HCT116 (cell line): Measurements from ENCODE around the gene ARHGDIG. TPM values are rescaled to one million over a fixed set of nuclear protein-coding genes. Genes with fewer than 3 reads are reported as not detected.
"Not testable (repeated sequence)": the region's sequence is repeated elsewhere in the genome, so short reads cannot be mapped to it uniquely, and the experiment has no call there.

Source experiments
- ATAC-seq: fragments of 200-7000 bp; cut with Tn5 transposase; 2 replicates; pipeline ENCODE4 v1.9.1; 2020; ENCODE audit warnings: mild to moderate bottlenecking, moderate library complexity
- BruUV-seq: library from RNA; stranded (reverse); fragments of 400-500 nt; replicated peaks from 2 replicates; lab custom pipeline; 2021; lab: Mats Ljungman, UMichigan
- CTCF ChIA-PET: fragments of 300-600 bp; sonication (Branson Sonifier 250); formaldehyde crosslinking; loops from one replicate; lab custom pipeline; 2021; ENCODE audit warnings: antibody characterized with exemption; lab: Charles Lee
- POLR2A ChIA-PET: fragments of 300-600, 350-600 bp; sonication (Branson Sonifier 250); formaldehyde crosslinking; loops from one replicate; lab custom pipeline; 2021; ENCODE audit warnings: antibody characterized with exemption; lab: Charles Lee
- RAD21 ChIA-PET, 2 experiments: fragments of 300-600 bp; sonication (Branson Sonifier 250); formaldehyde crosslinking; loops; one replicate each; lab custom pipeline; 2023; ENCODE audit warnings: low total read pairs in 2 of 2; ENCODE audit not compliant: uncharacterized antibody in 2 of 2, unreplicated experiment in 2 of 2, low non-redundant PET in 1 of 2; lab: Charles Lee
- DNase-seq: peaks from one replicate; pipeline ENCODE4 v3.0.0-alpha.2; 2010; ENCODE audit warnings: low read depth, low spot score
- H2AFZ ChIP-seq: fragments of 200-600 bp; shearing (Covaris generic), sonication (generic); 2 replicates; pipeline ENCODE4 v1.6.1; 2017; ENCODE audit warnings: low read depth, mixed run types, mixed read lengths, antibody characterized with exemption, low read length; ENCODE audit not compliant: poor library complexity, severe bottlenecking
- H3K27ac ChIP-seq: 2 replicates; pipeline ENCODE4 v1.5.1; 2012; ENCODE audit warnings: low read depth, low read length
- H3K27me3 ChIP-seq: fragments of 200-600 bp; sonication (generic); 2 replicates; pipeline ENCODE4 v1.6.1; 2016; ENCODE audit warnings: mixed run types, low read length, mixed read lengths; ENCODE audit not compliant: insufficient read depth
- H3K36me3 ChIP-seq, 2 experiments: fragments of 200-500 bp in 1 of 2; fragments of 200-600 bp in 1 of 2; sonication (Bioruptor generic) in 1 of 2; sonication (generic) in 1 of 2; 2 replicates each; pipeline versions ENCODE4 v1.5.1 to v1.6.1; 2014 to 2016; ENCODE audit warnings: low read length in 2 of 2, inconsistent platforms in 1 of 2, mixed read lengths in 1 of 2, mixed run types in 1 of 2; ENCODE audit not compliant: insufficient read depth in 2 of 2, control insufficient read depth in 1 of 2
- H3K4me1 ChIP-seq, 2 experiments: fragments of 200-600 bp in 1 of 2; sonication (generic) in 1 of 2; 2 replicates each; pipeline versions ENCODE4 v1.5.1 to v1.6.1; 2012 to 2017; ENCODE audit warnings: low read length in 2 of 2, inconsistent platforms in 1 of 2, mild to moderate bottlenecking in 1 of 2, mixed read lengths in 1 of 2, mixed run types in 1 of 2, moderate library complexity in 1 of 2; ENCODE audit not compliant: insufficient read depth in 2 of 2, control insufficient read depth in 1 of 2
- H3K4me2 ChIP-seq: fragments of 200-600 bp; sonication (generic); 2 replicates; pipeline ENCODE4 v1.6.1; 2017; ENCODE audit warnings: mixed run types, low read length, mixed read lengths
- H3K4me3 ChIP-seq, 2 experiments: fragments of 200-600 bp in 1 of 2; sonication (generic) in 1 of 2; replicated peaks in 1 of 2; 2 replicates each; pipeline ENCODE4 v1.5.1; 2011 to 2016; ENCODE audit warnings: low read length in 2 of 2, control low read depth in 1 of 2, low read depth in 1 of 2, mild to moderate bottlenecking in 1 of 2, mixed read lengths in 1 of 2, mixed run types in 1 of 2
- H3K79me2 ChIP-seq: fragments of 200-600 bp; sonication (generic); 2 replicates; pipeline ENCODE4 v1.6.1; 2017; ENCODE audit warnings: mild to moderate bottlenecking, mixed run types, low read length, moderate library complexity, mixed read lengths; ENCODE audit not compliant: insufficient read depth
- H3K9ac ChIP-seq: fragments of 200-600 bp; sonication (generic); 2 replicates; pipeline ENCODE4 v1.6.1; 2016; ENCODE audit warnings: low read length, mixed read lengths
- H3K9me2 ChIP-seq: fragments of 200-600 bp; sonication (generic), shearing (Covaris generic); 2 replicates; pipeline ENCODE4 v1.6.1; 2017; ENCODE audit warnings: mixed run types, mild to moderate bottlenecking, moderate library complexity; ENCODE audit not compliant: insufficient read depth
- H3K9me3 ChIP-seq, 2 experiments: fragments of 200-500 bp in 1 of 2; fragments of 200-600 bp in 1 of 2; sonication (Bioruptor generic) in 1 of 2; sonication (generic) in 1 of 2; 2 replicates each; pipeline ENCODE4 v1.6.1; 2014 to 2017; ENCODE audit warnings: low read length in 2 of 2, mixed read lengths in 2 of 2, inconsistent platforms in 1 of 2, low read depth in 1 of 2, mild to moderate bottlenecking in 1 of 2, mixed run types in 1 of 2, moderate library complexity in 1 of 2; ENCODE audit not compliant: control insufficient read depth in 1 of 2, insufficient read depth in 1 of 2
- H4K20me1 ChIP-seq: fragments of 200-600 bp; sonication (generic), shearing (Covaris generic); 2 replicates; pipeline ENCODE4 v1.6.1; 2017; ENCODE audit warnings: mixed run types, mild to moderate bottlenecking, moderate library complexity; ENCODE audit not compliant: insufficient read depth
- CEBPB ChIP-seq: IDR thresholded peaks from 2 replicates; pipeline ENCODE4 v1.6.1; 2012; ENCODE audit warnings: low read depth
- EGR1 ChIP-seq: IDR thresholded peaks from 2 replicates; pipeline ENCODE4 v1.6.1; 2012; ENCODE audit warnings: low read depth
- ELF1 ChIP-seq: IDR thresholded peaks from 2 replicates; pipeline ENCODE4 v1.6.1; 2012; ENCODE audit warnings: low read depth, borderline replicate concordance
- FOSL1 ChIP-seq: IDR thresholded peaks from 2 replicates; pipeline ENCODE4 v1.6.1; 2012; ENCODE audit warnings: low read depth
- POLR2A ChIP-seq: IDR thresholded peaks from 2 replicates; pipeline ENCODE4 v1.7.0; 2011; ENCODE audit warnings: borderline replicate concordance; ENCODE audit not compliant: insufficient read depth, insufficient read length; ENCODE audit errors: extremely low read depth
- POLR2AphosphoS5 ChIP-seq: IDR thresholded peaks from 2 replicates; pipeline ENCODE4 v1.6.1; 2011; ENCODE audit warnings: mild to moderate bottlenecking, low read depth, low read length, moderate library complexity
- SP1 ChIP-seq: IDR thresholded peaks from 2 replicates; pipeline ENCODE4 v1.6.1; 2012; ENCODE audit warnings: low read depth
- SRF ChIP-seq: IDR thresholded peaks from 2 replicates; pipeline ENCODE4 v1.6.1; 2012; ENCODE audit warnings: low read depth
- YY1 ChIP-seq: IDR thresholded peaks from 2 replicates; pipeline ENCODE4 v1.6.1; 2011; ENCODE audit warnings: low read length, low read depth, moderate library complexity, mild to moderate bottlenecking; ENCODE audit not compliant: insufficient replicate concordance; ENCODE audit errors: extremely low read depth
- ZFX ChIP-seq: fragments of 450-650 bp; IDR thresholded peaks from 2 replicates; pipeline ENCODE4 v1.6.1; 2017
- intact Hi-C: fragments of 100-400 bp; cut with micrococcal nuclease; formaldehyde crosslinking; loops from 2 replicates; pipeline ENCODE4 v1.10.0; 2022
- total RNA-seq: library from RNA; stranded (reverse); gene quantifications from one replicate; pipeline ENCODE4 v1.2.1, GENCODE V29; 2021; ENCODE audit not compliant: unreplicated experiment
- TF ChIP-seq, protein P1 (sequence below): IDR thresholded peaks from 2 replicates; pipeline ENCODE4 v1.6.1; 2012
- TF ChIP-seq, protein P2 (sequence below): IDR thresholded peaks from 2 replicates; pipeline ENCODE4 v1.6.1; 2011; ENCODE audit warnings: mild to moderate bottlenecking, low read length, moderate library complexity; ENCODE audit not compliant: insufficient replicate concordance; ENCODE audit errors: extremely low read depth

The ARHGDIG gene
- total RNA-seq, 1 experiment from 2014 or later: not detected

DNA sequence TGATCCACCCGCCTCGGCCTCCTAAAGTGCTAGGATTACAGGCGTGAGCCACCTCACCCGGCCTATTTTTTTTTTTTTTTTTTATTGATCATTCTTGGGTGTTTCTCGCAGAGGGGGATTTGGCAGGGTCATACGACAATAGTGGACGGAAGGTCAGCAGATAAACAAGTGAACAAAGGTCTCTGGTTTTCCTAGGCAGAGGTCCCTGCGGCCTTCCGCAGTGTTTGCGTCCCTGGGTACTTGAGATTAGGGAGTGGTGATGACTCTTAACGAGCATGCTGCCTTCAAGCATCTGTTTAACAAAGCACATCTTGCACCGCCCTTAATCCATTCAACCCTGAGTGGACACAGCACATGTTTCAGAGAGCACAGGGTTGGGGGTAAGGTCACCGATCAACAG, 22.3 kb upstream of the ARHGDIG start:
- POLR2A ChIA-PET: not testable (repeated sequence)

DNA sequence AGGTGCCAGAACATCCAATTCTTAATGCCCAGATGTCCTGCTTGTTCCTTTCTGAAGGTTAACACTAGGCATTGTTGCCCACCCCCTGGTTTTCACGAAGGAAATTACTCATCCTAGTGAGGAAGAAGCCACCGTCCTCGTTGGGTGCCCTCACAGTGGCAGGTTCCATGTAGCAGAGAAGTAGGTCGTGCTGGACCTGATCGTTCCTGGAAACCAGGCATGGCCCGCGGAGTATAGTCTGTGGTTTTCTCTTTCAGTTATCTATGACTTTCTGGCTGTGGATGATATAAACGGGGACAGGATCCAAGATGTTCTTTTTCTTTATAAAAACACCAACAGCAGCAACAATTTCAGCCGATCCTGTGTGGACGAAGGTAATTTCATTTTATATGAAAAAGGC, 21.2 kb upstream of the ARHGDIG start:
- no peaks in the 10 kb centered on the region for H3K9me2 ChIP-seq
- H3K9me3 ChIP-seq: no peaks in the 10 kb centered on the region
- POLR2A ChIA-PET: no interaction called here
- no peaks in the 10 kb centered on the region for H4K20me1 ChIP-seq
- no peak overlapping the region for H3K9ac ChIP-seq
- H3K36me3 ChIP-seq: no peaks in the 10 kb centered on the region
- H2AFZ ChIP-seq: no peak overlapping the region
- no peak overlapping the region for H3K4me3 ChIP-seq
- no peaks in the 10 kb centered on the region for H3K79me2 ChIP-seq
- CTCF ChIA-PET: no interaction called here
- H3K27me3 ChIP-seq: no peaks in the 10 kb centered on the region
- TF ChIP-seq POLR2AphosphoS5 (no peak), SP1 (no peak)
- no peak for DNase-seq
- H3K4me2 ChIP-seq: no peak overlapping the region
- ATAC-seq: no peak
- H3K4me1 ChIP-seq: no peaks in the 10 kb centered on the region
- RAD21 ChIA-PET: no interaction called here
- no TSS peak for BruUV-seq
- intact Hi-C loops: no loop called here
- no peak overlapping the region for H3K27ac ChIP-seq

More for the DNA sequence above, 22.3 kb upstream of the ARHGDIG start:
- intact Hi-C loops, H3K27ac ChIP-seq, CTCF ChIA-PET, H3K9ac ChIP-seq, H4K20me1 ChIP-seq, DNase-seq, H3K4me3 ChIP-seq, H3K36me3 ChIP-seq, ATAC-seq, H3K79me2 ChIP-seq, H3K4me1 ChIP-seq, H3K27me3 ChIP-seq, BruUV-seq, H2AFZ ChIP-seq, RAD21 ChIA-PET, H3K9me3 ChIP-seq, H3K4me2 ChIP-seq, H3K9me2 ChIP-seq: not testable (repeated sequence)

DNA sequence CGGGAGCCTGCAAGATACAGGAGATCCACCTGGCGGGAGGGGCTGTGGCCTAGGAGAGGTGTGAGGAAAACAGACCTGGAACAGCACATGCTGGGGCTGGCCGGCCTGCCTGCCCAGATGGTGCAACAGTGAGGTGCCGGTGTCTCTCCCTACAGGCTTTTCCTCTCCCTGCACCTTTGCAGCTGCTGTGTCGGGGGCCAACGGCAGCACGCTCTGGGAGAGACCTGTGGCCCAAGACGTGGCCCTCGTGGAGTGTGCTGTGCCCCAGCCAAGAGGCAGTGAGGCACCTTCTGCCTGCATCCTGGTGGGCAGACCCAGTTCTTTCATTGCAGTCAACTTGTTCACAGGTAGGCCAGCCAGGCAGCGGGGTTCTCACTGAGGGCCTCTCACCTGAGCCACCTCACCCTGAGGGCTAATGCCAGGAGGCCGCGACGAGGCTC, 20.6 kb upstream of the ARHGDIG start:
- H3K79me2 ChIP-seq: no peaks in the 10 kb centered on the region
- no peak overlapping the region for H3K4me2 ChIP-seq
- H3K27ac ChIP-seq: no peak overlapping the region
- TF ChIP-seq POLR2A (no peak), SRF (no peak), FOSL1 (no peak), EGR1 (no peak), YY1 (no peak), POLR2AphosphoS5 (no peak), ZFX (no peak), ELF1 (no peak), CEBPB (no peak), SP1 (no peak)
- TF ChIP-seq, protein P1, sequence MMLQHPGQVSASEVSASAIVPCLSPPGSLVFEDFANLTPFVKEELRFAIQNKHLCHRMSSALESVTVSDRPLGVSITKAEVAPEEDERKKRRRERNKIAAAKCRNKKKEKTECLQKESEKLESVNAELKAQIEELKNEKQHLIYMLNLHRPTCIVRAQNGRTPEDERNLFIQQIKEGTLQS: no peak
- TF ChIP-seq, protein P2, sequence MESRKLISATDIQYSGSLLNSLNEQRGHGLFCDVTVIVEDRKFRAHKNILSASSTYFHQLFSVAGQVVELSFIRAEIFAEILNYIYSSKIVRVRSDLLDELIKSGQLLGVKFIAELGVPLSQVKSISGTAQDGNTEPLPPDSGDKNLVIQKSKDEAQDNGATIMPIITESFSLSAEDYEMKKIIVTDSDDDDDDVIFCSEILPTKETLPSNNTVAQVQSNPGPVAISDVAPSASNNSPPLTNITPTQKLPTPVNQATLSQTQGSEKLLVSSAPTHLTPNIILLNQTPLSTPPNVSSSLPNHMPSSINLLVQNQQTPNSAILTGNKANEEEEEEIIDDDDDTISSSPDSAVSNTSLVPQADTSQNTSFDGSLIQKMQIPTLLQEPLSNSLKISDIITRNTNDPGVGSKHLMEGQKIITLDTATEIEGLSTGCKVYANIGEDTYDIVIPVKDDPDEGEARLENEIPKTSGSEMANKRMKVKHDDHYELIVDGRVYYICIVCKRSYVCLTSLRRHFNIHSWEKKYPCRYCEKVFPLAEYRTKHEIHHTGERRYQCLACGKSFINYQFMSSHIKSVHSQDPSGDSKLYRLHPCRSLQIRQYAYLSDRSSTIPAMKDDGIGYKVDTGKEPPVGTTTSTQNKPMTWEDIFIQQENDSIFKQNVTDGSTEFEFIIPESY: no peak
- H2AFZ ChIP-seq: no peak overlapping the region
- ChIA-PET RAD21 (no interaction called here), CTCF (no interaction called here), POLR2A (no interaction called here)
- H3K27me3 ChIP-seq: no peaks in the 10 kb centered on the region
- no peaks in the 10 kb centered on the region for H3K9me2 ChIP-seq
- H4K20me1 ChIP-seq: no peaks in the 10 kb centered on the region
- H3K36me3 ChIP-seq: no peaks in the 10 kb centered on the region
- H3K4me1 ChIP-seq: no peaks in the 10 kb centered on the region
- H3K9ac ChIP-seq: no peak overlapping the region
- no peak for DNase-seq
- no peak overlapping the region for H3K4me3 ChIP-seq
- intact Hi-C loops: no loop called here
- no peak for ATAC-seq
- no TSS peak for BruUV-seq
- no peaks in the 10 kb centered on the region for H3K9me3 ChIP-seq
